Thoracic aorta (tissue), 2 donors: ENCODE results near the gene WAC. TPM values are rescaled to one million over a fixed set of nuclear protein-coding genes. Genes with fewer than 3 reads are reported as not detected.
"Not testable (repeated sequence)": the region's sequence is repeated elsewhere in the genome, so short reads cannot be mapped to it uniquely, and the experiment has no call there.

ENCODE experiments used
- ATAC-seq: fragments of 150-250 bp; one replicate; pipeline ENCODE4 v1.8.0; 2017; ENCODE audit warnings: low read depth; ENCODE audit not compliant: insufficient number of reproducible peaks, low FRiP score
- DNase-seq: peaks from one replicate; pipeline ENCODE4 v3.0.0-alpha.2; 2020; ENCODE audit warnings: low spot score
- H3K27ac ChIP-seq, 2 donors: fragments of 200-600 bp; sonication (generic); 1 replicate in 1 of 2; 2 replicates in 1 of 2; pipeline ENCODE4 v1.5.1; 2016; ENCODE audit warnings: mild to moderate bottlenecking in 2 of 2, moderate library complexity in 2 of 2
- H3K27me3 ChIP-seq: fragments of 200-600 bp; sonication (generic); replicated peaks from 2 replicates; pipeline ENCODE4 v1.6.0; 2016; ENCODE audit warnings: mild to moderate bottlenecking; ENCODE audit not compliant: insufficient read depth
- H3K36me3 ChIP-seq: fragments of 200-600 bp; sonication (generic); one replicate; pipeline ENCODE4 v1.5.1; 2016
- H3K4me1 ChIP-seq, 2 donors: fragments of 200-600 bp; sonication (generic); 1 replicate in 1 of 2; 2 replicates in 1 of 2; pipeline versions ENCODE4 v1.5.1 to v1.6.0; 2016; ENCODE audit warnings: low read depth in 2 of 2, mild to moderate bottlenecking in 1 of 2; ENCODE audit not compliant: control insufficient read depth in 1 of 2
- H3K4me3 ChIP-seq: fragments of 200-600 bp; sonication (generic); 2 replicates; pipeline ENCODE4 v1.5.1; 2016; ENCODE audit warnings: mild to moderate bottlenecking
- H3K9me3 ChIP-seq: fragments of 200-600 bp; sonication (generic); 2 replicates; pipeline ENCODE4 v1.5.1; 2016
- total RNA-seq, 2 donors: library from RNA; depleted of rRNA; stranded (reverse); fragments of >200 nt; gene quantifications; one replicate each; pipeline versions ENCODE4 v1.1.0 to v1.2.3, GENCODE V29; 2016
- TF ChIP-seq, protein P1 (sequence below): fragments of 200-600 bp; sonication (generic); IDR thresholded peaks from one replicate; pipeline ENCODE4 v1.5.1; 2019; ENCODE audit warnings: antibody characterized with exemption

WAC gene
- total RNA-seq, 2 donors from 2014 or later, result 102 to 142 TPM

DNA sequence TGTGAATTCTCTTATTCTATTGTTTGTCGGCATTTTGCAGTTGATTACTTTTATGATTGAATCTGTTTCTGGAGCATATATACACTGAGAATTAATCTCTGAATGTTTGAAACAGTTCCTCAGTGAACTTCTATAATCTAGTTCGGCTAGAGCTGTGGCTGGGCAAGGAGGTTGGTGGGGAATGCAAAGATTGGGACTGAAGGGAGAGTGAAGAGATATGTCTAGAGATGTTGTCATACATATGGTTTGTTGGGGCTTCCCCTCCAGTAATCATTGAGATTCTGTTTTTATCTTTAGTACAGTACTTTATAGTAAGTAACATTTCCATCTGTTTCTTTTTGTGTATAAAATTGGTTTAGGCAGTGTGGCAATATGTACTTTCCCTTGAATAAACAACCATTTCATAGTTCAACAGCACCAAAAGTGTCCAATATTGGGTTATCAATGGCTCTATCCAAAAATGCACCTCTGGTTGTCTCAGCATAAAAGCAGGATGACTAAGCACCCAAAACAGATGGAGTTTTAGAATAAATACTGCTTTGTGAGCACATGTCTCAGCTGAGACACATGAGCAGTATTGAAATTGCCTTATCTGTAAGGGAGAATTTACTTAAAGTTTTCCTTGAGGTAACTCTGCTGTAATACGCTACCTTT lies 36.7 kb downstream of the WAC start:
- Histone ChIP-seq H3K36me3 (no peaks in the 10 kb centered on the region), H3K27ac (no peak overlapping the region), H3K9me3 (no peaks in the 10 kb centered on the region), H3K27me3 (no peaks in the 10 kb centered on the region), H3K4me1 (peaks cover 25 to 68% of the 10 kb centered on the region in 2 donors), H3K4me3 (no peak overlapping the region)
- TF ChIP-seq, protein P1, sequence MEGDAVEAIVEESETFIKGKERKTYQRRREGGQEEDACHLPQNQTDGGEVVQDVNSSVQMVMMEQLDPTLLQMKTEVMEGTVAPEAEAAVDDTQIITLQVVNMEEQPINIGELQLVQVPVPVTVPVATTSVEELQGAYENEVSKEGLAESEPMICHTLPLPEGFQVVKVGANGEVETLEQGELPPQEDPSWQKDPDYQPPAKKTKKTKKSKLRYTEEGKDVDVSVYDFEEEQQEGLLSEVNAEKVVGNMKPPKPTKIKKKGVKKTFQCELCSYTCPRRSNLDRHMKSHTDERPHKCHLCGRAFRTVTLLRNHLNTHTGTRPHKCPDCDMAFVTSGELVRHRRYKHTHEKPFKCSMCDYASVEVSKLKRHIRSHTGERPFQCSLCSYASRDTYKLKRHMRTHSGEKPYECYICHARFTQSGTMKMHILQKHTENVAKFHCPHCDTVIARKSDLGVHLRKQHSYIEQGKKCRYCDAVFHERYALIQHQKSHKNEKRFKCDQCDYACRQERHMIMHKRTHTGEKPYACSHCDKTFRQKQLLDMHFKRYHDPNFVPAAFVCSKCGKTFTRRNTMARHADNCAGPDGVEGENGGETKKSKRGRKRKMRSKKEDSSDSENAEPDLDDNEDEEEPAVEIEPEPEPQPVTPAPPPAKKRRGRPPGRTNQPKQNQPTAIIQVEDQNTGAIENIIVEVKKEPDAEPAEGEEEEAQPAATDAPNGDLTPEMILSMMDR, result no peak
- DNase-seq, result no peak
- no peak for ATAC-seq

DNA sequence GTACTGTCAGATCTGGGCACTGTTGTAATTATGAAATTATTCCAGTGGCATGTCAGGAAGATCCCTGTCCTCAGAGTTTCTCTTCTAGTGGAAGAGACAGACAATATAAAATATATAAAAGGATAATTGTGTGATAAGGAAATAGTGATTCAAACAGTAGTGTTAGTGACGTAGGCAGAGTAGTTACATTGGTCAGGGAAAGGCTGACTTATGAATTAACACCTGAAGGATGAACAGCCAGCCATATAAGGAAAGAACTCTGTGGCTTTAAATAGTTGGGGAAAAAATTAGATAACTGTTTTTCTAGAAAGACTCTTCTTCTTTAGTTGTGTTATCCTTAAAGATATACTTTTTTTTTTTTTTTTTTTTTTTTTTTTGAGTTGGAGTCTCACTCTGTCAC lies 37.7 kb downstream of the WAC start:
- DNase-seq (no peak), ATAC-seq (no peak)
- Histone ChIP-seq H3K4me3 (no peak overlapping the region), H3K27ac (no peak overlapping the region), H3K4me1 (peaks cover 24 to 68% of the 10 kb centered on the region in 2 donors), H3K36me3 (no peaks in the 10 kb centered on the region), H3K27me3 (no peaks in the 10 kb centered on the region), H3K9me3 (no peaks in the 10 kb centered on the region)
- TF ChIP-seq, protein P1, result no peak

GRCh38 chr10:28571265-28571664 lies 38.3 kb downstream of the WAC start:
- Histone ChIP-seq H3K4me1 (peaks cover 23 to 66% of the 10 kb centered on the region in 2 donors), H3K4me3 (no peak overlapping the region), H3K36me3 (no peaks in the 10 kb centered on the region), H3K9me3 (no peaks in the 10 kb centered on the region), H3K27me3 (no peaks in the 10 kb centered on the region), H3K27ac (no peak overlapping the region)
- no peak for ATAC-seq
- DNase-seq, result no peak
- TF ChIP-seq, protein P1, result no peak

- H3K9me3 ChIP-seq, H3K36me3 ChIP-seq, DNase-seq, H3K27me3 ChIP-seq, ATAC-seq, H3K27ac ChIP-seq, H3K4me3 ChIP-seq: not testable (repeated sequence)
- peaks cover 32 to 77% of the 10 kb centered on the region in 2 donors for H3K4me1 ChIP-seq
Observed at GRCh38 chr10:28574214-28574613, 41.3 kb downstream of the WAC start.

DNA sequence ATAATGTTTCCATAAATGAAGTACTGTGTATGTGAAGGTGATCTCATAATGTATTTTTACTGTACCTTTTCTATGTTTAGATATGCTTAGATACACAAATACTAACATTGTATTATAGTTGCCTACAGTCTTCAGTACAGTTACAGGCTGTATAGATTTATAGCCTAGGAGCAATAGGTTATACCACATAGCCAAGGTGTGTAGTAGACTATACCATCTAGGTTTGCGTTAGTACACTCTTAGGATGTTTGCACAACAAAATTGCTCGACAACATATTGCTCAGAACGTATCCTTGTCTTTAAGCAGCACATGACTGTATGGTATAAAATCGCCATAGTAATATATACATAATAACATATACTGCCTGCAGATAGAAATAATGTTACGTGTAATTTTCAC lies 42.9 kb downstream of the WAC start:
- H3K27ac ChIP-seq, result no peak overlapping the region
- DNase-seq (no peak), ATAC-seq (no peak)
- no peak overlapping the region for H3K4me3 ChIP-seq
- H3K4me1 ChIP-seq, result peaks cover 43 to 80% of the 10 kb centered on the region in 2 donors
- no peaks in the 10 kb centered on the region for H3K9me3 ChIP-seq
- TF ChIP-seq, protein P1, result no peak
- H3K27me3 ChIP-seq, result no peaks in the 10 kb centered on the region
- no peaks in the 10 kb centered on the region for H3K36me3 ChIP-seq

DNA sequence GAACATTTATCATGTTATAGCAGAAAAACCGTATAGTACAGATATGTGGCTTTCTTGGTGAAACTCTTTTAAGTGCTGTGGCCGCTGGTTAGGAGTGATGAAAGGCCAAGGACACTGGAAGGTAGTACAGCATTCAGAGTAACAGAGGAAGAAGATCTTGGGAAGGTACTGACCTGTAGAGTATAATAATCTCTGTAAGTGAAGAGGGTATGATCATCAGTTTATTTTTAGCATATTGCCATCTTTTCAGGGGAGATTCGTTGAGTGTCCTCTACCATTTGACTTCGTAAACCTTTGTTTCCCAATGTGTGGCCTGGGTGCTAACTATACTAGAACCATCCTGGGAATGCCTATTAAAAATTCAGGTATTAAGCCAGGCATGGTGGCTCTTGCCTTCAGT lies 44.6 kb downstream of the WAC start:
- H3K4me3 ChIP-seq, result no peak overlapping the region
- H3K9me3 ChIP-seq, result no peaks in the 10 kb centered on the region
- ATAC-seq (no peak), DNase-seq (no peak)
- no peaks in the 10 kb centered on the region for H3K27me3 ChIP-seq
- no peak overlapping the region for H3K27ac ChIP-seq
- H3K36me3 ChIP-seq, result no peaks in the 10 kb centered on the region
- H3K4me1 ChIP-seq, result peaks cover 48 to 83% of the 10 kb centered on the region in 2 donors
- TF ChIP-seq, protein P1, result no peak
